Superior temporal gyrus (tissue), 1 donor: ENCODE data around the gene ZFAND6.
A peak's percentile ranks its signal among the peaks of the same experiment; 100 is the strongest.

Experiments used
- DNase-seq: peaks from one replicate; pipeline ENCODE4 v3.0.0-alpha.2; 2016; ENCODE audit errors: extremely low spot score

The ZFAND6 gene

GRCh38 chr15:80049046-80049445 is 10.4 kb upstream of the ZFAND6 start:
- no peak for DNase-seq

GRCh38 chr15:80052597-80053304 is 6.7 kb upstream of the ZFAND6 start:
- no peak for DNase-seq

DNA sequence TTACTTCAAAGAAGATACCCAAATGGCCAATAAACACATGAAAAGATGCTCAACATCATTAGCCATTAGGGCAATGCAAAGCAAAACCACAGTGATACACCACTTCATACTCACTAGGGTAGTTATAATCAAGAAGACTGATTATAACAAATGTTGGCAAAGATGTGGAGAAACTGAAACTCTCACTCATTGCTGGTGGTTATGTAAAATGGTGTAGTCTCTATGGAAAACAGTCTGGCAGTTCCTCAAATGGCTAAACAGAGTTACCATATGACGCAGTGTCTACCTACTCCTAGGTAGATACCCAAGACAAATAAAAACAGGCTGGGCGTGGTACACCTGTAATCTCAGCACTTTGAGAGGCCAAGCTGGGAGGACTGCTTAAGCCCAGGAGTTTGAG is 3.5 kb upstream of the ZFAND6 start:
- DNase-seq: no peak

- DNase-seq: no peak
Measured at GRCh38 chr15:80058044-80058443, 1.4 kb upstream of the ZFAND6 start.

- no peak for DNase-seq
Measured at GRCh38 chr15:80059786-80060355, 395 bp downstream of the ZFAND6 start.

- peak; percentile 41 for DNase-seq
Measured at GRCh38 chr15:80060356-80061006, 1.0 kb downstream of the ZFAND6 start.

GRCh38 chr15:80061582-80061981 is 2.1 kb downstream of the ZFAND6 start:
- no peak for DNase-seq

GRCh38 chr15:80066912-80067311 is 7.4 kb downstream of the ZFAND6 start:
- no peak for DNase-seq

- DNase-seq: no peak
Measured at GRCh38 chr15:80068578-80068977, 9.1 kb downstream of the ZFAND6 start.

DNA sequence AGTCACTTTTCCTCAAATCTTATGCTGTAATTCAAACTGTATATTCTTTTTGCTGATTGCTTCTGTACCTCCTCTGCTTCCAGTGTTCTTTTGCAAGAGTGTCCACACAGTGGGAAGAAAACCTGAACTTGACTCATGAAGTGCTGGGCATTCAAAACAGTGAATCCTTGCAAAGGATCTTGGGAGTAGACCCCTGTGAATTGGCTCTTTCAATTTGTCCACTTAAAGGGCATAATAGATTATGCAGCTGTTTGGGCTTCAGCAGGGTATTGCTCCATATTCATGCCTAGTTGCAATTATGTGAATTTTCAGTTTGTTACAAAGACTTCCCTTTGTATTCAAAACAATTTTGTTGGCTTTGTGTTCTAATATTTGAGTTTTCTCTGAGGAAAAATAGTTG is 11.4 kb downstream of the ZFAND6 start:
- DNase-seq: peak; percentile 45

- no peak for DNase-seq
Measured at GRCh38 chr15:80071652-80072051, 12.2 kb downstream of the ZFAND6 start.

DNA sequence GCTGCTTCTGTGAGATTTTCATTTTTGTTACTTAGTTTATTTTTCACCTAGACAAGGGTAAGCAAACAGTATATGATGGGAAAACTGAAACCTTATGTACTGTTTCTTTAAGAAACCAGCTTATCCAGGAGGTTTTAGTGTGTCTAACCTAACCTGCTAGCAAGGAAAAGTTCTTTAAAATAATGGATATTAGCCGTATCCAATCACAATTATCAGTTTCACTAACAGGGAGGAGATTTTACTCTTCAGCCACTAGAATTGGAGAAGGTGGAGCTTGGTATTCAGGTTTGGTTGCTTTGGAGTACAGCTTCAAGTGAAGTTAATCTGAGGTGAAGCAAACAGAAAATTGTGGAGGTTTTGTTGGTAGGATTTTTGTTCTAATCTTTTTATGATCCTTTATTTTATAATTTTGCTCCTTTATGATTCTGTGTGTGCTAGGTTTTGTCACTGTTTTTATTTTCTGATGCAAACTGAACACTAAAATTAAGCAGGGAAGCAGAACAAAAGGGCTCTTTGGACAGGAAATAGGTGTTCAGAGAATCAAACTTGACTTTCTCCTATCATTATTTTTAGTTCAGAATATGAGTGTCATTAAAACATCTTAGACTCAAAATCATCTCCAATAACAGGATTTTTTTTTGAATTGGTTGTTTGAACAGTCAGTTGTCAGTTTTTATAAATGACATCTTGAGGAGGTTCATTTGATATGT is 13.0 kb downstream of the ZFAND6 start:
- peak; percentile 85 for DNase-seq

GRCh38 chr15:80073197-80073596 is 13.7 kb downstream of the ZFAND6 start:
- DNase-seq: no peak

DNA sequence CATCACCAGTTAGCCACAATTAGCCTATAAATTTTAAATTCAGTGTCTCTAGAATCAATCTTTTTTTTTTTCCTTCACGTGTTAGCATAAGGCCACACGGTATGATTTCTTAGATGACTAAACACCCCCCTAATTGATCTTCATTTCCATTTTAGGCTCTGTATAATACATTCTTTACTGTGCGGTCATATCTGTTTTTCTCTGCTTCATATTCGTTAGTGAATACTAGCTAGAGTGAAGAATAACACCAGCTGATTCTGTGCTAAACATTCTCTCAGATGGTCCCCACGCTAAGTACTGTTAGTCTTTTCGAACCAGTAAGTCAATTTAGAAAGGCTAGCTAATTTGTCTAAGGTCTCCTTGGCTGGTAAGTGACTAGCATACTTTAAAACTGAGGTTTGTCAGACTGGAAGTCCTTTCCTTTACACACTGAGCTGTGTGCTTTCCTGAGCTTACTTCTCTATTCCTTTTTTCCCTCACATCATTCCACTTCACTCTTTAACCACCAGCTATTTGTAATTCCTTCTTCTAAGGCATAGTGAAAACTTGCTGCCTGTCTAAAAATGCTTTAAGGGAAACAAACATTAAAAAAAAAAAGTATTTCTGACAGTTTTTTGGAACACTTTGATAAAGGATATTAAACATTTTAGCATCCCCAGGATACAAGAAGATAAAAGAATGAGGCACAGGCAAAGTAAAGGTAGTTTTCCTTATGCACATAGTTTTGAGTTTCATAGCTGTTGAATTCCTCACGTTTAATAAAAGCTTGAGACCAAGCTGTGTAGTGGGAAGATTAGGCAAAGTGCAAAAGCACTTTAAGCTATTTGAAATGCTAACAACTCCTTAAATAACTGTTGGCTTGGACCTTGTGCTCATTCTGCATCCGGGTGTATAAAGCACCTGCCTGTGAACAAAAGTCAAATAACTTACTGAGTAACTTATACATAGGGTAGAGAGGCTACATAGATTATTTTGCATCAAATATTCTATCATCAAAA is 17.1 kb downstream of the ZFAND6 start:
- DNase-seq: peak; percentile 25

DNA sequence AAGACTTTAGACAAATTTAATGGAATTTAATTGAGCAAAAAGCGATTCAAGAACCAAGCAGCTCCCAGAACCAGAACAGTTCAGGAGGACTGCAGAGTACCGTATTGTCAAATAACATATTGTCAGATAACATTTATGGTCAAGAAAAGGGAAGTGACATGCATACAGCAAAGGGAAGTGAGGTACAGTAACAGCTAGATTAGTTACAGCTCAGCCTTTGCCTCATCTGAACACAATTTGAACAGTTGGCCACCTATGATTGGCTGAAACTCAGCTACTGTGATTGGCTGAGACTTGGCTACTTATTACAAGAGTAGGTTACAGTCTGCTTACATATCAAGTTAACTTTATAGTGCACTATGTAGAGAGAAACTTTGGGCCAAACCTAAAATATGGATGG is 21.9 kb downstream of the ZFAND6 start:
- DNase-seq: no peak

DNA sequence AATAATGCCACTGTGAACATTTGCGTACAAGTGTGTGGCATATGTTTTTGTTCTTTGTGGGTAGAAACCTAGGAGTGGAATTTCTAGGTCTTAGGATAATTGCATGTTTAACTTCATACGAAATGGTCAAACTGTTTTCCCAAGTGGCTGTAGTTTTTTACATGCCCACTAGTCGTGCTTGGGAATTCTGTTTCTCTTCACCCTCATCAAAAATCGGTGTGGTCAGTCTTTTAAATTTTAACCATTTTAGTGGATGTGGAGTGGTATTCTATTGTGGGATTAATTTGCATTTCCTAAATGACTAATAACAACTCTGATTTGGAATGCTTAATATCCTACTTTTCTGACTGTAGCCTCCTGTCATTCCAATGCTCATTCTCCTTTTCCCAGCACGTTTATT is 27.6 kb downstream of the ZFAND6 start:
- DNase-seq: no peak

GRCh38 chr15:80090041-80090440 is 30.6 kb downstream of the ZFAND6 start:
- DNase-seq: no peak

DNA sequence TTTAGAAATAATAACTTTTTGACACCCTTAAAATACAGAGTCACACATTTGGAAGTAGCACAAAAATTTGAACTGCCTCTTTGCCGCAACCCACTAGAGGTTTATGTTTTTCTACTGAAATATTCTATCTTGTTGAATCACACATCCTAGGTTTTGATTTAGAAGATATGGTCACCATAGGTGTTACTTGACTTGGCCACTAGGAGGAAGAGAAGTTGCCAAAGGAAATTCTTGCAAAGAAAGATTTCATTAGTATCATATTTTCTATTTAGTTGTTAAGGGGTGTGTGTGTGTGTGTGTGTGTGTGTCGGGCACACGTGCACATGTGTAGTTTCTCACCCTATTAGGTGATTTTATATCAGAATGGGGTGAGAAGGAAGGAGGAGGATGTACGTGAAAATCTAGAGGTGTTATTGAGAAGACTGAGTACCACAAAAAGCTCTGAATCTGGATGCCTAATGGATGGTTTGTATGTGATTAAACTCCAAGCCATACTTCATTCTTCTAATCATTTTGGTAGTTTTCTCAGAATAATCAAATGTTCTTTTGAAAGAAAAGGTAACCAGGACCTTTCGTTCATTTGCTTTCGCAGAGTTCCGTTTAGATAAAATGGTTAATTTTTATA is 31.5 kb downstream of the ZFAND6 start:
- DNase-seq: no peak

- no peak for DNase-seq
Measured at GRCh38 chr15:80093854-80094418, 34.5 kb downstream of the ZFAND6 start.

DNA sequence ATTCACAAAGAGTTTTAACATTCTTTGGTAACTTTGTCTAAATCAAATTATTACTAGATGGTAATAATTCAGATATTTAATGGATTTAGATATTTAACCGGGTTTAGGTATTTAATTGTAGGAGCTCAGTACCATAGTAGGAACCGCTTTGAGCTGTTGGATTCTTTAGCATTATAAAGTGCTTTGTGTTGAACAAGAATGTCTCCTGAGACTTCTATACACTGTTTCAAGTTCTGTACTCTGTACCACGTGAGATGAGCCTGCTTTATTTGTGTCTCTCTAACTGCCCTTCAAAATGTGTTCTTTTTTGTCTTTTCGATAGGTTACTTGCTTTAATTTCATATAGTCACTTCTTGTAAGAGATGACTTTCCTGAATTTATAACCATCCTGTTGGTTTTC is 36.0 kb downstream of the ZFAND6 start:
- no peak for DNase-seq

DNA sequence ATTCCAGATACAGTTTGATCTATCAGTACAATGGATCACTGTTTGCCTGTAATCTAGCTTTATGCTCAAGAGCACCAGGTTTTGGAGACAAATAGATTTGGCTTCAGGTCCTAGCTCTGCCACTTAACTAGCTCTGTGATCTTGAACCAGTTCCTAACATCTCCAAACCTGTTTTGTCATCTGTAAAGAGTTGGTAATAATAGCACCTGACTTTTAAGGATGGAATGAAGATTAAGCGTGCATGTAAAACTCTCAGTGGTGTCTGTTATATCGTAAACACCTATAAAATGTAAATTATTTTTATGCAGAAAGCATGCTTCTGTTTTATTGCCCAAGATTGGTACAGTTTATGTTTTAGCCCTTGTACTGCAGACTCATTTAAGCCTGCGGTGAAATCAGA is 36.5 kb downstream of the ZFAND6 start:
- no peak for DNase-seq
